WTC11 (cell line): ENCODE measurements around the gene ACOX3. TPM values are rescaled to one million over a fixed set of nuclear protein-coding genes. Genes with fewer than 3 reads are reported as not detected.

Experiments
- ATAC-seq: fragments of 200-7000 bp; cut with Tn5 transposase; 2 replicates; pipeline ENCODE4 v1.10.0; 2021; ENCODE audit warnings: mild to moderate bottlenecking, moderate library complexity
- CTCF ChIA-PET: fragments of 300-600 bp; sonication (Branson Sonifier 250); formaldehyde crosslinking; loops from one replicate; lab custom pipeline; 2021; ENCODE audit warnings: antibody characterized with exemption; lab: Charles Lee
- POLR2A ChIA-PET: fragments of 350-600 bp; sonication (Branson Sonifier 250); formaldehyde crosslinking; loops from one replicate; lab custom pipeline; 2021; ENCODE audit warnings: antibody characterized with exemption; lab: Charles Lee
- DNase-seq: peaks from one replicate; pipeline ENCODE4 v3.0.0; 2021; ENCODE audit warnings: low spot score
- H3K27ac Mint-ChIP-seq: 2 replicates; pipeline ENCODE4 v1.8.0; 2021; ENCODE audit warnings: mixed read lengths
- H3K27me3 Mint-ChIP-seq: 2 replicates; pipeline ENCODE4 v1.8.0; 2021; ENCODE audit warnings: low read depth, mild to moderate bottlenecking, moderate library complexity, mixed read lengths
- H3K36me3 Mint-ChIP-seq: 2 replicates; pipeline ENCODE4 v1.8.0; 2021; ENCODE audit warnings: mixed read lengths
- H3K4me1 Mint-ChIP-seq: 2 replicates; pipeline ENCODE4 v1.8.0; 2022; ENCODE audit warnings: mixed read lengths
- H3K4me3 Mint-ChIP-seq: 2 replicates; pipeline ENCODE4 v1.8.0; 2021; ENCODE audit warnings: mild to moderate bottlenecking, moderate library complexity, mixed read lengths
- H3K9me3 Mint-ChIP-seq: 2 replicates; pipeline ENCODE4 v1.8.0; 2021; ENCODE audit warnings: mixed read lengths
- ARID4B ChIP-seq: sonication (generic); formaldehyde crosslinking; IDR thresholded peaks from 2 replicates; pipeline ENCODE4 v1.8.0; 2023; ENCODE audit warnings: missing genetic modification reagents, mild to moderate bottlenecking, borderline replicate concordance
- CBFB ChIP-seq: sonication (generic); formaldehyde crosslinking; IDR thresholded peaks from 2 replicates; pipeline ENCODE4 v1.8.1; 2022; ENCODE audit warnings: mild to moderate bottlenecking, low read depth, missing genetic modification reagents
- CTCF ChIP-seq: fragments of 200-600 bp; IDR thresholded peaks from 2 replicates; pipeline ENCODE4 v1.8.0; 2022; ENCODE audit warnings: antibody characterized with exemption
- GRHL2 ChIP-seq: fragments of 250-450 bp; sonication (Bioruptor Pico); IDR thresholded peaks from 2 replicates; pipeline ENCODE4 v1.8.0; 2022; ENCODE audit warnings: mild to moderate bottlenecking, moderate library complexity; ENCODE audit not compliant: insufficient replicate concordance, severe bottlenecking
- JUN ChIP-seq: sonication (generic); formaldehyde crosslinking; IDR thresholded peaks from 2 replicates; pipeline ENCODE4 v1.8.0; 2023; ENCODE audit warnings: mild to moderate bottlenecking, missing genetic modification reagents
- KAT7 ChIP-seq: sonication (generic); formaldehyde crosslinking; IDR thresholded peaks from 2 replicates; pipeline ENCODE4 v1.8.1; 2023; ENCODE audit warnings: missing genetic modification reagents, mild to moderate bottlenecking, borderline replicate concordance
- NR2C2 ChIP-seq: sonication (generic); formaldehyde crosslinking; IDR thresholded peaks from 2 replicates; pipeline ENCODE4 v1.8.0; 2022; ENCODE audit warnings: mild to moderate bottlenecking, missing genetic modification reagents
- PRDM15 ChIP-seq: sonication (generic); formaldehyde crosslinking; IDR thresholded peaks from 2 replicates; pipeline ENCODE4 v1.8.0; 2022; ENCODE audit warnings: missing genetic modification reagents
- RORB ChIP-seq: fragments of 250-450 bp; sonication (Bioruptor Pico); IDR thresholded peaks from 2 replicates; pipeline ENCODE4 v1.9.0; 2021; ENCODE audit warnings: mild to moderate bottlenecking
- TCF7 ChIP-seq: sonication (generic); formaldehyde crosslinking; IDR thresholded peaks from 2 replicates; pipeline ENCODE4 v1.8.0; 2022; ENCODE audit warnings: mild to moderate bottlenecking, low read depth, missing genetic modification reagents, moderate library complexity
- ZNF281 ChIP-seq: sonication (generic); formaldehyde crosslinking; IDR thresholded peaks from 2 replicates; pipeline ENCODE4 v1.8.0; 2023; ENCODE audit warnings: mild to moderate bottlenecking, missing genetic modification reagents
- ZSCAN18 ChIP-seq: fragments of 250-450 bp; sonication (Bioruptor Pico); IDR thresholded peaks from 2 replicates; pipeline ENCODE4 v2.1.2; 2022; ENCODE audit warnings: mild to moderate bottlenecking, moderate library complexity
- total RNA-seq: library from RNA; stranded (reverse); gene quantifications from 3 replicates; pipeline ENCODE4 v1.2.3, GENCODE V29; 2021

ACOX3 gene
- total RNA-seq, 1 experiment from 2014 or later = 10.7 TPM

GRCh38 chr4:8331575-8331955, 109.0 kb downstream of the ACOX3 start:
- no peaks in the 10 kb centered on the region for H3K4me1 Mint-ChIP-seq
- H3K27ac Mint-ChIP-seq = no peak overlapping the region
- peaks cover 22% of the 10 kb centered on the region for H3K9me3 Mint-ChIP-seq

More at GRCh38 chr4:8331575-8331955, 109.0 kb downstream of the ACOX3 start:
- POLR2A ChIA-PET = no interaction called here
- no peak overlapping the region for H3K4me3 Mint-ChIP-seq
- ATAC-seq (no peak), DNase-seq (no peak)
- peaks cover 5% of the 10 kb centered on the region for H3K36me3 Mint-ChIP-seq
- no peaks in the 10 kb centered on the region for H3K27me3 Mint-ChIP-seq
- no peak for TF ChIP-seq GRHL2 (CRISPR knock-in tag)
- TF ChIP-seq RORB = no peak
- TF ChIP-seq KAT7 = no peak
- no peak for TF ChIP-seq JUN
- TF ChIP-seq ARID4B (CRISPR knock-in tag) = no peak
- TF ChIP-seq CBFB = no peak
- TF ChIP-seq NR2C2 (CRISPR knock-in tag) = no peak
- TF ChIP-seq TCF7 = no peak
- no peak for TF ChIP-seq PRDM15 (CRISPR knock-in tag)
- no peak for TF ChIP-seq ZNF281
- no peak for TF ChIP-seq CTCF
- TF ChIP-seq ZSCAN18 (CRISPR knock-in tag) = no peak
- TF ChIP-seq, all 79 proteins: peak for 0
- CTCF ChIA-PET = interaction anchor here (0.9 to 2.8 kb wide), 2 partner anchors 11 to 89 kb away, joined by 3 to 10 read pairs; no protein-coding TSS in a partner anchor
